ENCODE results near the gene ZNF281.

- TF ChIP-seq, protein P1, sequence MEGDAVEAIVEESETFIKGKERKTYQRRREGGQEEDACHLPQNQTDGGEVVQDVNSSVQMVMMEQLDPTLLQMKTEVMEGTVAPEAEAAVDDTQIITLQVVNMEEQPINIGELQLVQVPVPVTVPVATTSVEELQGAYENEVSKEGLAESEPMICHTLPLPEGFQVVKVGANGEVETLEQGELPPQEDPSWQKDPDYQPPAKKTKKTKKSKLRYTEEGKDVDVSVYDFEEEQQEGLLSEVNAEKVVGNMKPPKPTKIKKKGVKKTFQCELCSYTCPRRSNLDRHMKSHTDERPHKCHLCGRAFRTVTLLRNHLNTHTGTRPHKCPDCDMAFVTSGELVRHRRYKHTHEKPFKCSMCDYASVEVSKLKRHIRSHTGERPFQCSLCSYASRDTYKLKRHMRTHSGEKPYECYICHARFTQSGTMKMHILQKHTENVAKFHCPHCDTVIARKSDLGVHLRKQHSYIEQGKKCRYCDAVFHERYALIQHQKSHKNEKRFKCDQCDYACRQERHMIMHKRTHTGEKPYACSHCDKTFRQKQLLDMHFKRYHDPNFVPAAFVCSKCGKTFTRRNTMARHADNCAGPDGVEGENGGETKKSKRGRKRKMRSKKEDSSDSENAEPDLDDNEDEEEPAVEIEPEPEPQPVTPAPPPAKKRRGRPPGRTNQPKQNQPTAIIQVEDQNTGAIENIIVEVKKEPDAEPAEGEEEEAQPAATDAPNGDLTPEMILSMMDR (IDR thresholded peaks at IDR 0.05), result no peak
- TF ChIP-seq POLR2A (IDR thresholded peaks at IDR 0.05), result no peak
These were observed 37.0 kb downstream of the ZNF281 start for GRCh38 chr1:200372885-200373181.
